A673 (cell line): ENCODE results near the gene ADAMTS13. TPM values are rescaled to one million over a fixed set of nuclear protein-coding genes. Genes with fewer than 3 reads are reported as not detected.
"Not testable (repeated sequence)": the region's sequence is repeated elsewhere in the genome, so short reads cannot be mapped to it uniquely, and the experiment has no call there.

Experiments used
- BruUV-seq: library from RNA; stranded (reverse); fragments of 400-500 nt; replicated peaks from 2 replicates; lab custom pipeline; 2021; lab: Mats Ljungman, UMichigan
- CTCF ChIA-PET: fragments of 300-600 bp; sonication (Branson Sonifier 250); formaldehyde crosslinking; loops from one replicate; lab custom pipeline; 2022; ENCODE audit warnings: antibody characterized with exemption; lab: Charles Lee
- POLR2A ChIA-PET: fragments of 300-600 bp; sonication (Branson Sonifier 250); formaldehyde crosslinking; loops from one replicate; lab custom pipeline; 2022; ENCODE audit warnings: antibody characterized with exemption; ENCODE audit not compliant: low non-redundant PET; lab: Charles Lee
- DNase-seq: peaks from one replicate; pipeline ENCODE4 v3.0.0-alpha.2; 2015; ENCODE audit warnings: low spot score
- H3K27ac ChIP-seq: fragments of 200-600 bp; sonication (generic); 2 replicates; pipeline ENCODE4 v1.5.1; 2016; ENCODE audit warnings: mixed run types, low read depth, mild to moderate bottlenecking, mixed read lengths, antibody characterized with exemption, low read length; ENCODE audit not compliant: poor library complexity, severe bottlenecking
- H3K27me3 ChIP-seq: fragments of 200-600 bp; sonication (generic); replicated peaks from 2 replicates; pipeline ENCODE4 v1.6.1; 2017; ENCODE audit warnings: mixed run types, low read depth, mild to moderate bottlenecking, mixed read lengths, antibody characterized with exemption, low read length; ENCODE audit not compliant: insufficient read depth, poor library complexity
- H3K36me3 ChIP-seq: fragments of 200-600 bp; sonication (generic); 2 replicates; pipeline ENCODE4 v1.6.1; 2016; ENCODE audit warnings: mixed run types, mild to moderate bottlenecking, mixed read lengths, antibody characterized with exemption, low read length; ENCODE audit not compliant: insufficient read depth, poor library complexity, severe bottlenecking
- H3K4me1 ChIP-seq: fragments of 200-600 bp; sonication (generic); 2 replicates; pipeline ENCODE4 v1.6.1; 2017; ENCODE audit warnings: mixed run types, mild to moderate bottlenecking, mixed read lengths, antibody characterized with exemption, low read length; ENCODE audit not compliant: insufficient read depth, poor library complexity, severe bottlenecking
- H3K4me3 ChIP-seq: fragments of 200-600 bp; sonication (generic); 2 replicates; pipeline ENCODE4 v1.5.1; 2016; ENCODE audit warnings: low read depth, mixed run types, mild to moderate bottlenecking, mixed read lengths, low read length; ENCODE audit not compliant: poor library complexity, severe bottlenecking
- H3K9me3 ChIP-seq: fragments of 200-600 bp; sonication (generic); 2 replicates; pipeline ENCODE4 v1.6.1; 2016; ENCODE audit warnings: mixed run types, low read depth, mild to moderate bottlenecking, mixed read lengths, antibody characterized with exemption, low read length; ENCODE audit not compliant: poor library complexity, severe bottlenecking
- EZH2 ChIP-seq: fragments of 200-600 bp; sonication (generic); IDR thresholded peaks from 2 replicates; pipeline ENCODE4 v1.6.1; 2017; ENCODE audit warnings: borderline replicate concordance, low read depth, mild to moderate bottlenecking, mixed read lengths, antibody characterized with exemption, low read length; ENCODE audit not compliant: poor library complexity, severe bottlenecking
- intact Hi-C: fragments of 100-400 bp; cut with micrococcal nuclease; formaldehyde crosslinking; loops from one replicate; pipeline ENCODE4 v1.10.0; 2022; ENCODE audit not compliant: unreplicated experiment
- total RNA-seq: library from RNA; stranded (reverse); gene quantifications from 2 replicates; pipeline ENCODE4 v1.2.3, GENCODE V29; 2021
- TF ChIP-seq, protein P1 (sequence below): fragments of 300-800, 200-600 bp; sonication (generic); conservative IDR thresholded peaks from 2 replicates; pipeline ENCODE4 v1.5.1; 2017; ENCODE audit warnings: low read depth, mild to moderate bottlenecking, antibody characterized with exemption, low read length, moderate library complexity, mixed read lengths

Gene ADAMTS13
- total RNA-seq, 1 experiment from 2014 or later = 1.3 TPM

DNA sequence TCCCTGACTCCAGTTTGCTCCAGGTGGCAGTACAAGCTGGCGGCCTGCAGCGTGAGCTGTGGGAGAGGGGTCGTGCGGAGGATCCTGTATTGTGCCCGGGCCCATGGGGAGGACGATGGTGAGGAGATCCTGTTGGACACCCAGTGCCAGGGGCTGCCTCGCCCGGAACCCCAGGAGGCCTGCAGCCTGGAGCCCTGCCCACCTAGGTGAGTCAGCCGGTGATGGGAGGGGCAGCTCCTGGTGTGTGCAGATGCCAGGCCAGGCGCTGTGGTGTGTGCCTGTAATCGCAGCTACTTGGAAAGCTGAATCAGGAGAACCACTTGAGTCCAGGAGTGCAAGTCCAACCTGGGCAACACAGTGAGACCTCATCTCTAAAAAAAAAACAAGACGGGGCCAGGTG, 27.6 kb downstream of the ADAMTS13 start:
- POLR2A ChIA-PET = no interaction called here
- Histone ChIP-seq H3K4me1 (no peaks in the 10 kb centered on the region), H3K27me3 (no peaks in the 10 kb centered on the region), H3K4me3 (no peak overlapping the region), H3K27ac (no peak overlapping the region), H3K36me3 (no peaks in the 10 kb centered on the region), H3K9me3 (no peaks in the 10 kb centered on the region)
- intact Hi-C loops = no loop called here
- BruUV-seq = no TSS peak
- no peak for TF ChIP-seq EZH2
- TF ChIP-seq, protein P1, sequence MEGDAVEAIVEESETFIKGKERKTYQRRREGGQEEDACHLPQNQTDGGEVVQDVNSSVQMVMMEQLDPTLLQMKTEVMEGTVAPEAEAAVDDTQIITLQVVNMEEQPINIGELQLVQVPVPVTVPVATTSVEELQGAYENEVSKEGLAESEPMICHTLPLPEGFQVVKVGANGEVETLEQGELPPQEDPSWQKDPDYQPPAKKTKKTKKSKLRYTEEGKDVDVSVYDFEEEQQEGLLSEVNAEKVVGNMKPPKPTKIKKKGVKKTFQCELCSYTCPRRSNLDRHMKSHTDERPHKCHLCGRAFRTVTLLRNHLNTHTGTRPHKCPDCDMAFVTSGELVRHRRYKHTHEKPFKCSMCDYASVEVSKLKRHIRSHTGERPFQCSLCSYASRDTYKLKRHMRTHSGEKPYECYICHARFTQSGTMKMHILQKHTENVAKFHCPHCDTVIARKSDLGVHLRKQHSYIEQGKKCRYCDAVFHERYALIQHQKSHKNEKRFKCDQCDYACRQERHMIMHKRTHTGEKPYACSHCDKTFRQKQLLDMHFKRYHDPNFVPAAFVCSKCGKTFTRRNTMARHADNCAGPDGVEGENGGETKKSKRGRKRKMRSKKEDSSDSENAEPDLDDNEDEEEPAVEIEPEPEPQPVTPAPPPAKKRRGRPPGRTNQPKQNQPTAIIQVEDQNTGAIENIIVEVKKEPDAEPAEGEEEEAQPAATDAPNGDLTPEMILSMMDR = no peak
- CTCF ChIA-PET = no interaction called here
- DNase-seq = no peak

DNA sequence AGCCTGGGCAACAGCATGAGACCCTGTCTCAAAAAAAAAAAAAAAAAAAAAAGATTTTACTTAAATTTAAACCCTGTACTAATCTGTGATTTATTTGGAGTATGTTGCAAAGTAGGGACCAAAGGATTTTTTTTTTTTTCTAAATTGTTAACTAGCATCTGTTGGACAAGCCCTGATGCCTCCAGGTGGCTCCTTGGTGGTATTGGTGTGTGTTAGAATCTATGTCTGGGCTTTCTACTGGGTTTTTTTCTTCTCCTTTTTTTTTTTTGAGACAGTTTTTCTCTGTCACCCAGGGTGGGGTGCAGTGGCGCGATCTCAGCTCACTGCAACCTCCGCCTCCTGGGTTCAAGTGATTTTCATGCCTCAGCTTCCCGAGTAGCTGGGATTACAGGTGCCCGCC, 29.7 kb downstream of the ADAMTS13 start:
- H3K4me1 ChIP-seq, DNase-seq, H3K36me3 ChIP-seq, H3K27me3 ChIP-seq, POLR2A ChIA-PET, intact Hi-C loops, H3K9me3 ChIP-seq, H3K27ac ChIP-seq, H3K4me3 ChIP-seq, BruUV-seq: not testable (repeated sequence)
- CTCF ChIA-PET = interaction anchor here (0.7 kb wide), 1 partner anchor 10 kb away, joined by 4 read pairs; no protein-coding TSS in a partner anchor

DNA sequence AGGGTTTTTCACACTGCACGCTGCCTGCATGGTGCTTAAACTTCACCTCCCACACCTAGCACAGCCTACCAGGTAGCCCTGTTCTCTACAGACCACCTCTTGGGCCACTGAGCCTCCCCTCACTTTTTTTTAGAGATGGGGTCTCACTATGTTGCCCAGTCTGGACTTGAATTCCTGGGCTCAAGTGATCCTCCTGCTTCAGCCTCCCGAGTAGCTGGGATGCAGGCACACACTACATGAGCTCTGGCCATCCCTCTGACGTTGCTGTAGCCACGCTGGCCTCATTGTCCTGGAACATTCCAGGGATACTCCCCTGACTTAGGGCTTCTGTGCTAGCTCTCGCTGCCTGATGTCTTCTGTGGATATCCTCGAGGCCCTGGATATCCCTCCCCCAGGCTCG, 30.4 kb downstream of the ADAMTS13 start:
- H3K4me1 ChIP-seq = no peaks in the 10 kb centered on the region
- H3K9me3 ChIP-seq = no peaks in the 10 kb centered on the region
- ChIA-PET POLR2A (no interaction called here), CTCF (no interaction called here)
- no TSS peak for BruUV-seq
- intact Hi-C loops = no loop called here
- no peak overlapping the region for H3K27ac ChIP-seq
- no peaks in the 10 kb centered on the region for H3K27me3 ChIP-seq
- DNase-seq = no peak
- no peak overlapping the region for H3K4me3 ChIP-seq
- H3K36me3 ChIP-seq = no peaks in the 10 kb centered on the region
- TF ChIP-seq EZH2 = no peak
- TF ChIP-seq, protein P1 = no peak

DNA sequence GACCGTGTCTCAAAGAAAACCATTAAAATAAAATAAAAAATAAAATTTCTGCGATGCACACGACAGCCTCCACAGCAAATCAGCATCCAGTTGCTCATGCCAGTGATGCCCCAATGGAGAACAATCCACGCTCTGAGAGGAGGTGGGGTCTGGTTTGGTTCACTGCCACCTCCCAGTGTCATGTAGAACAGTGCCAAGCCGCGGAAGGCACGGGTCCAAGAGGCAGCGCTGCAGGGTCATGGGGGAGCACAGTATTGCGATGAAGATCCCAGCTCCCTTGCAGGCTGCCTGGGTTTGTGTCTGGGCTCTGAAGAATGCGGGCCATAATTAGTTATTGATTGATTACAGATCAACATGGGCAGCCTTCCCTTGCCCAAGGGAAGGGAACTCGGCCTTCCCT, 31.5 kb downstream of the ADAMTS13 start:
- intact Hi-C loops = no loop called here
- Histone ChIP-seq H3K4me1 (no peaks in the 10 kb centered on the region), H3K36me3 (no peaks in the 10 kb centered on the region), H3K4me3 (no peak overlapping the region), H3K9me3 (no peaks in the 10 kb centered on the region), H3K27me3 (no peaks in the 10 kb centered on the region), H3K27ac (no peak overlapping the region)
- no peak for DNase-seq
- TF ChIP-seq, protein P1 = no peak
- no peak for TF ChIP-seq EZH2
- CTCF ChIA-PET = no interaction called here
- POLR2A ChIA-PET = no interaction called here
- BruUV-seq = no TSS peak
